GM23338 (cell line): Measurements from ENCODE around the gene WRNIP1.

Source experiments
- CREB1 ChIP-seq: fragments of 250-450 bp; sonication (Bioruptor Pico); IDR thresholded peaks from 2 replicates; pipeline ENCODE4 v1.5.0; 2020; ENCODE audit warnings: low read depth, mild to moderate bottlenecking, moderate library complexity
- ETS1 ChIP-seq: IDR thresholded peaks from 2 replicates; pipeline ENCODE4 v1.6.1; 2016; ENCODE audit warnings: antibody characterized with exemption
- EZH2 ChIP-seq: fragments of 200-600 bp; sonication (generic); IDR thresholded peaks from one replicate; pipeline ENCODE4 v1.8.0; 2017; ENCODE audit warnings: antibody characterized with exemption, mild to moderate bottlenecking, low read depth; ENCODE audit not compliant: unreplicated experiment
- EZH2phosphoT487 ChIP-seq: fragments of 200-600 bp; sonication (generic); IDR thresholded peaks from one replicate; pipeline ENCODE4 v1.8.1; 2018; ENCODE audit warnings: antibody characterized with exemption; ENCODE audit not compliant: unreplicated experiment
- JUNB ChIP-seq: IDR thresholded peaks from one replicate; pipeline ENCODE4 v1.6.1; 2016; ENCODE audit warnings: antibody characterized with exemption; ENCODE audit not compliant: unreplicated experiment
- NANOG ChIP-seq: IDR thresholded peaks from 2 replicates; pipeline ENCODE4 v1.6.1; 2016; ENCODE audit warnings: antibody characterized with exemption, borderline replicate concordance
- POLR2AphosphoS5 ChIP-seq: IDR thresholded peaks from 2 replicates; pipeline ENCODE4 v1.6.1; 2016; ENCODE audit warnings: antibody characterized with exemption, low read depth
- REST ChIP-seq: IDR thresholded peaks from one replicate; pipeline ENCODE4 v1.6.1; 2018; ENCODE audit warnings: antibody characterized with exemption; ENCODE audit not compliant: unreplicated experiment
- STAT1 ChIP-seq: IDR thresholded peaks from one replicate; pipeline ENCODE4 v1.6.1; 2016; ENCODE audit warnings: antibody characterized with exemption; ENCODE audit not compliant: unreplicated experiment
- ZNF114 ChIP-seq: fragments of 250-450 bp; sonication (Bioruptor Pico); IDR thresholded peaks from 2 replicates; pipeline ENCODE4 v1.5.0; 2020; ENCODE audit warnings: mild to moderate bottlenecking, moderate library complexity
- ZNF331 ChIP-seq: fragments of 250-450 bp; sonication (Bioruptor Pico); IDR thresholded peaks from 2 replicates; pipeline ENCODE4 v1.5.0; 2020; ENCODE audit warnings: low read depth, mild to moderate bottlenecking, moderate library complexity
- TF ChIP-seq, protein P1 (sequence below), 2 experiments: fragments of 200-600 bp in 1 of 2; sonication (generic) in 1 of 2; conservative IDR thresholded peaks; 2 replicates each; pipeline versions ENCODE4 v1.5.1 to v1.6.1; 2016 to 2017; ENCODE audit warnings: antibody characterized with exemption in 2 of 2, low read depth in 2 of 2, mild to moderate bottlenecking in 2 of 2, moderate library complexity in 1 of 2

GRCh38 chr6:2729921-2730320 lies 35.3 kb upstream of the WRNIP1 start:
- TF ChIP-seq POLR2AphosphoS5: no peak
- TF ChIP-seq, protein P1, sequence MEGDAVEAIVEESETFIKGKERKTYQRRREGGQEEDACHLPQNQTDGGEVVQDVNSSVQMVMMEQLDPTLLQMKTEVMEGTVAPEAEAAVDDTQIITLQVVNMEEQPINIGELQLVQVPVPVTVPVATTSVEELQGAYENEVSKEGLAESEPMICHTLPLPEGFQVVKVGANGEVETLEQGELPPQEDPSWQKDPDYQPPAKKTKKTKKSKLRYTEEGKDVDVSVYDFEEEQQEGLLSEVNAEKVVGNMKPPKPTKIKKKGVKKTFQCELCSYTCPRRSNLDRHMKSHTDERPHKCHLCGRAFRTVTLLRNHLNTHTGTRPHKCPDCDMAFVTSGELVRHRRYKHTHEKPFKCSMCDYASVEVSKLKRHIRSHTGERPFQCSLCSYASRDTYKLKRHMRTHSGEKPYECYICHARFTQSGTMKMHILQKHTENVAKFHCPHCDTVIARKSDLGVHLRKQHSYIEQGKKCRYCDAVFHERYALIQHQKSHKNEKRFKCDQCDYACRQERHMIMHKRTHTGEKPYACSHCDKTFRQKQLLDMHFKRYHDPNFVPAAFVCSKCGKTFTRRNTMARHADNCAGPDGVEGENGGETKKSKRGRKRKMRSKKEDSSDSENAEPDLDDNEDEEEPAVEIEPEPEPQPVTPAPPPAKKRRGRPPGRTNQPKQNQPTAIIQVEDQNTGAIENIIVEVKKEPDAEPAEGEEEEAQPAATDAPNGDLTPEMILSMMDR (conservative IDR thresholded peaks at IDR 0.05; ENCODE audit: low read depth in 2 of 2): no peak
- TF ChIP-seq CREB1 (CRISPR knock-in tag): no peak
- TF ChIP-seq EZH2: no peak
- TF ChIP-seq REST: no peak
- TF ChIP-seq STAT1: no peak
- TF ChIP-seq JUNB: no peak
- TF ChIP-seq EZH2phosphoT487: no peak
- no peak for TF ChIP-seq NANOG
- no peak for TF ChIP-seq ETS1
- TF ChIP-seq ZNF114: no peak
- no peak for TF ChIP-seq ZNF331 (CRISPR knock-in tag)
